Retina (tissue), 1 donor: Measurements from ENCODE around the gene MYMK.

Experiments
- DNase-seq: peaks from one replicate; pipeline ENCODE4 v3.0.0-alpha.2; 2016

The MYMK gene

GRCh38 chr9:133557581-133557980 is 32.8 kb upstream of the MYMK start:
- no peak for DNase-seq

- DNase-seq, result no peak
These were observed 31.6 kb upstream of the MYMK start for GRCh38 chr9:133556354-133556753.

- DNase-seq, result no peak
These were observed 30.0 kb upstream of the MYMK start for GRCh38 chr9:133554729-133555128.

GRCh38 chr9:133553973-133554713 is 29.4 kb upstream of the MYMK start:
- no peak for DNase-seq

GRCh38 chr9:133553123-133553522 is 28.4 kb upstream of the MYMK start:
- DNase-seq, result no peak

GRCh38 chr9:133552236-133552635 is 27.5 kb upstream of the MYMK start:
- DNase-seq, result no peak

- DNase-seq, result no peak
These were observed 26.7 kb upstream of the MYMK start for GRCh38 chr9:133551446-133551845.

- DNase-seq, result no peak
These were observed 22.4 kb upstream of the MYMK start for GRCh38 chr9:133547116-133547515.

- no peak for DNase-seq
These were observed 21.5 kb upstream of the MYMK start for GRCh38 chr9:133546287-133546680.

GRCh38 chr9:133545494-133546286 is 20.9 kb upstream of the MYMK start:
- DNase-seq, result no peak

GRCh38 chr9:133543772-133544467 is 19.2 kb upstream of the MYMK start:
- DNase-seq, result no peak

- DNase-seq, result no peak
These were observed 17.2 kb upstream of the MYMK start for GRCh38 chr9:133542002-133542401.

GRCh38 chr9:133540698-133541025 is 15.9 kb upstream of the MYMK start:
- DNase-seq, result no peak

GRCh38 chr9:133539991-133540697 is 15.4 kb upstream of the MYMK start:
- no peak for DNase-seq

GRCh38 chr9:133538851-133539833 is 14.4 kb upstream of the MYMK start:
- DNase-seq, result no peak

- no peak for DNase-seq
These were observed 13.4 kb upstream of the MYMK start for GRCh38 chr9:133538176-133538575.

- no peak for DNase-seq
These were observed 12.5 kb upstream of the MYMK start for GRCh38 chr9:133537257-133537656.

- DNase-seq, result no peak
These were observed 11.8 kb upstream of the MYMK start for GRCh38 chr9:133536536-133536935.

- no peak for DNase-seq
These were observed 11.3 kb upstream of the MYMK start for GRCh38 chr9:133536080-133536479.

- no peak for DNase-seq
These were observed 10.6 kb upstream of the MYMK start for GRCh38 chr9:133535306-133535877.
